HG03095 (cell line): ENCODE measurements around the gene PFDN2.
"Not testable (repeated sequence)": the region's sequence is repeated elsewhere in the genome, so short reads cannot be mapped to it uniquely, and the experiment has no call there.

Experiments used
- ATAC-seq: cut with Tn5 transposase; IDR thresholded peaks from one replicate; pipeline ENCODE4 v1.9.1; 2021; ENCODE audit warnings: moderate library complexity; ENCODE audit not compliant: unreplicated experiment

The PFDN2 gene

DNA sequence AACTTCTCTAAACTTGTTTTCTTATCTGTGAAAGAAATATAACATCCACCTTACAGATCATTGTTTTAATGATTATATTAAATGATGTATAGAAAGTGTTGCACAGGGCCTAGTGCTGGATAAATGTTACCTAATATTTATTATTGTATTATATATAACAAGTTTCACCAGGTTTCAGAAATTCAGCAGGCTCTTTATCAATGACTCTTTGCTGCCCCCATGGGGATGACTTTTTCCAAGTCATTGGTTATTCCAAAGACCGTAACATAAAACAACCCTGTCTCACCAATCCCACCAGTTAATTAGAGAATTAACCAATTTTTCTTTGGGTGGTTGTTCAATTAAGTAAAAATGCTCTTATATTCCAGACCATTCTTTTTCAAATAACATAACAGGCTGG lies 21.9 kb upstream of the PFDN2 start:
- no peak for ATAC-seq

- ATAC-seq: no peak
Measured at GRCh38 chr1:161138431-161138830, 20.6 kb upstream of the PFDN2 start.

DNA sequence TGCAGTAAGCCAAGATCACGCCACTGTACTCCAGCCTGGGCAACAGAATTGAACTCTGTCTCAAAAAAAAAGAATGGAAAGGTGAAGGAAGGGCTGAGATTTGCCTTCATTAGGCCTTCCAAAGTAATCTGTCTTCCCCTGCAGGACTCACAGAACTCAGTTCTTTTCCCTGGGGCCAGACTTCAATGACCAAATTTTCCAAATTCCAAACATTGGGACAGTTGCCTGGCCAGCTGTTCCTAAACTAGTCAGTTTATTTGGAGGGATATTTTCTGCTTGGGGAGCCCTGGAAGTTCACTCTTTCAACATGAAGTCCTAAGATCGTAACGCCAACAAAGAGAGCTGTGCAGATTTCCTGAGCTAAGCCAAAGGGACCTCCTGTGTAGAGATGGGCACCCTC lies 20.0 kb upstream of the PFDN2 start:
- ATAC-seq: no peak

- ATAC-seq: peak; percentile 10
Measured at GRCh38 chr1:161133220-161133740, 15.4 kb upstream of the PFDN2 start.

DNA sequence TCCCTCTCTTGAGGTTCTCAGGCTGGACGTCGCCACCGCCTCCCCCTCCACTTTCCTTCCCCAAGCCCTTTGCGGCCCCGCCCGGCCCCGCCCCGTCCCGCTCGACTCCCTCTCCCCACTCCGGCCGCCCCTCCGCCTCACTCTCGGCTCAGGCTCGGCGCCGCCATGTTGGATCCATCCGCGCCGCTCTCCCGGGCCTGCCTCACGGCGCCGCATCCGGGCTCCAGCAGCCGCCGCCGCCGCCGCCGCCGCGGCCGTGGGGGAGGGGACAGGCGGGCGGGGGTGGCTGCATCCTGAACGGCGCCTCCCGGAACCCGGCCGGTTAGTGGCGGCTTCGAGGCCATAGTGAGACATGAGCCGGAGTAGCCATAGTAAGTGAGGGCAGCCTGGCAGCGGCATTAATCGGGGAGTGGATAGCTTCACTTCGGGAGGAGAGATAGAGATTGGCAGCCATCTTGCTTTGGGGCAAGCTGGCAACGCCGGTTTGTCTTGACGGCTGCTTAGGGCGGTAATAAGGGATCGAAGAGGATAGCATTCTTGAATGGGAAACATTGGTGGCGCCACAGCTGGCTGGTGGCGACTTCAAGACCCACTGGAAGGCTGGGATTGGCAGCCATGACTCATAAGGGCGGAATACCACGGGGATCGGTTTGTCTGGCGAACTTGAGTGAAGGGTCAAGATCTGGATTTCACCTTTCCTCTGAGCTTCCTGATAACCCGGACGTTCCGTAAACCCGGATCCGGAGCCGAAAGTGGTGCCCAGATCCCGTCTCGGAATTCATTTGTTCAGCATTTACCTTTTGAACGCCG lies 14.8 kb upstream of the PFDN2 start, which contains the start of gene DEDD:
DEDD (minus strand) TSS at position 258 of the 810 bp plus-strand sequence. CDS start 8,205 bp downstream, outside the sequence.
- ATAC-seq: peak; percentile 96

DNA sequence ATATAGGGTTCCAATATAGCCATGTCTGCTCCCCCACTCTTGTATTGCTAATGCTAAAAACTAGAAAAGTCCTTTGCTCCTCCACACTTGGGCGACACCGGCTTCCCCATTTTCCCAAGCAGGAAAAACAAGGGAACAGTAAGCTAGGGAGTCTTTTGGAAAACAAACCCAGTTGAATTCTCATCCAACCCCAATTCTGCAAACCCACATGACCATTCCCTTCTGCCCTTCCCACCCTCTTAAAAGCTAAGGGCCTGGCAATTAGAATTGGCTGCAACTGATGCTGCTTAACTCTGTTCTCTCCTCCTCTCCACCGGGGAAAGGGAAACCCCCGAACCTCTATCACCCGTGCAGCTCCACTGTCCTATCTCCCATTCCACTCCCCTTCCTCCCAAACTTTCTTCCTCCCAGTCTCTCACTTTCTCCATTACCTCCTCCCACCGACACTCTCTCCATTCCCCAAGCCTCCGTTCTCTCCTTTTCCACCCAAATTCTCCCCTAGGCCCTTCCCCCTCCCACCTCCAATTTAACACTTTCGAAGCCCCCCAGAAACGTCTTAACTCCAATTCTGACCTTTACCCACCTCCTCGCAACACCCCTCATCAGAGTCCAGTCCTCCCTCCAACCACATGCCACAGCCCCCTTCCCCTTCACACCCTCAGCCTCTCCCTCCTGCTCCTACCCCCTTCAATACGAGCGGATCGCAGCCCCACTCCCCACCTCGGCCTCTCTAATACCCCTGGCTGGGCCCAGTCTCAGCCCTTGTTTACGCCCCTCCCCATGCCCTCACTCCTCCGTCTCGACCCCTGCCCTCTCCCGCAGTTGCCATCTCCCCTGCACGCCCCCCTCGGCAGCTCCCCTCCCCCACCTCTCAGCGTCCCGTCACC lies 13.9 kb upstream of the PFDN2 start:
- no peak for ATAC-seq

- no peak for ATAC-seq
Measured at GRCh38 chr1:161130266-161130665, 12.4 kb upstream of the PFDN2 start.

DNA sequence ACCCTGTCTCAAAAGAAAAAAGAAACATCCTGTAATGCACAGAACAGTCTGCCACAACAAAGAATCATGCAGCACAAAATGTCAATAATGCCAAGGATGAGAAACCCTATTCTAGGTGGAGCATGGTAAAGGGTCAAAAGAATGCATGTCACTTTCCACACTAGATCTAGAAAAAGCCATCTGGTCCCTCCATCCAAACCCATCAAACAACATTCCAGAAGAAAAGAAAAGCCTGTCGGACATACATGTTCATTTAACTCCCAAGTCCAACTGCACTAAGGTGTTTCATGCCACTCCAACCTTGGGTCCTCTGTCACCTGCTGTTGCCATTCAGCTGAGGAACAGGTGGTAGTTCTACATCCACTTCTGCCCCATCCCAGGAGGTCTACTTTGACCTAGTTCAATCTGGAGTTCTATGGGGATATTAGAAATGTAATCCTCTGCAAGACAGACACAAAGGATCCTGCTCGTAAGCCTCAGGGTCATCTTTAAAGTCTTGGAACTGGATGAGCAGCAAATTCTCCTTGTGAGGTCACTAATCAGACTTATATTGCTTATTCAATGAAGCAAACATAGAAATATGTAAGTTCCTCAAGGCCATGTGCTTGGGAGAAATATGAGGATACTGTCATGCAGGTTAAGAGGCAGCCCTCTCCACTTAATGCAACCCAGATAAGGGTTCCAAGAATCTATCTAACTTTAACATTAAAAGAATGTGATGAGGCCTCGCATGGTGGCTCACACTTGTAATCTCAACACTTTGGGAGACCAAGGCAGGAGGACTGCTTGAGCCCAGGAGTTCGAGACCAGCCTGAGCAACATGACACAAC lies 11.0 kb upstream of the PFDN2 start:
- ATAC-seq: no peak

GRCh38 chr1:161127649-161128048 lies 9.8 kb upstream of the PFDN2 start:
- ATAC-seq: no peak

DNA sequence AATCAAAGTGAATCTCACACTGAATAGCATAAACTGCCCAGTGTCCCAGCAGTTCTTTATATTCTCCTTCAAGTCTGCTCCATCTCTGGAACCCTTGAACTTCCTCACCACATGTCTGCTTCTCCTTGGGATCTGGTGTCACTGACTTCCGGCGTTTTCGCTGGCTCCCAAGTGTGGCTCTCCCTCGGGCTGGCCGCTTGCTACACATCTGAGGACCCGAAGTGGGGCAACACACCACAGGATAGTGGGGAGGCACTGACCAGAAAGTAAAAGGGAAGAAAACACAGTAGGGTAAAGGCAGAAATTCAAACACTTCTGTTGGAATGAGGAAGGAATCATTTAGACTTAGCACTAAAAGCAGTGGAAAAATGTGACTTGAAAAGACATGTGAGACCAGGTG lies 5.1 kb upstream of the PFDN2 start:
- ATAC-seq: no peak

GRCh38 chr1:161121834-161122233 lies 4.0 kb upstream of the PFDN2 start:
- ATAC-seq: no peak

- no peak for ATAC-seq
Measured at GRCh38 chr1:161121042-161121650, 3.3 kb upstream of the PFDN2 start.

DNA sequence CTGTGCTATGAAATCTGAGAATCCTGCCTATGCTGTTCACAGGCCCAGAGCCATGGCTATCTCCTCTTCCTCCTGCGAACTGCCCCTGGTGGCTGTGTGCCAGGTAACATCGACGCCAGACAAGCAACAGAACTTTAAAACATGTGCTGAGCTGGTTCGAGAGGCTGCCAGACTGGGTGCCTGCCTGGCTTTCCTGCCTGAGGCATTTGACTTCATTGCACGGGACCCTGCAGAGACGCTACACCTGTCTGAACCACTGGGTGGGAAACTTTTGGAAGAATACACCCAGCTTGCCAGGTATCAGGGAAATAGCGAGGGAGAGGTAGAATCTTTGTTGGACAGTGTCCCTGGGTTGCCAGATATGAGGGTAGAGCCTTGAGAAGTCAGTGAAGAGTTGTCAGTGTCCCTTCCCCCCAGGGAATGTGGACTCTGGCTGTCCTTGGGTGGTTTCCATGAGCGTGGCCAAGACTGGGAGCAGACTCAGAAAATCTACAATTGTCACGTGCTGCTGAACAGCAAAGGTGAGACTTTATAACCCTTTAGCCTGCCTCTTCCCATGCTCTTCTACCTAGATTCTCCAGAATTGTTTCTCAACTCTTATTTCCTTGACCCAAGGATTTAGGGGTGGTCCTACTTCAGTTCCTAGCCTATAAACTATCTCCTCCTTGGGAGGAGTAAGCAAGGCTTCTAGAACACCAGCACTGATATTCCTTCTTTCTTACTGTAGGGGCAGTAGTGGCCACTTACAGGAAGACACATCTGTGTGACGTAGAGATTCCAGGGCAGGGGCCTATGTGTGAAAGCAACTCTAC lies 1.5 kb upstream of the PFDN2 start:
- ATAC-seq: peak; percentile 51

- not testable (repeated sequence) for ATAC-seq
Measured at GRCh38 chr1:161115961-161116360, 1.9 kb downstream of the PFDN2 start.

- ATAC-seq: no peak
Measured at GRCh38 chr1:161115132-161115711, 2.6 kb downstream of the PFDN2 start.

GRCh38 chr1:161114556-161114955 lies 3.3 kb downstream of the PFDN2 start:
- no peak for ATAC-seq

DNA sequence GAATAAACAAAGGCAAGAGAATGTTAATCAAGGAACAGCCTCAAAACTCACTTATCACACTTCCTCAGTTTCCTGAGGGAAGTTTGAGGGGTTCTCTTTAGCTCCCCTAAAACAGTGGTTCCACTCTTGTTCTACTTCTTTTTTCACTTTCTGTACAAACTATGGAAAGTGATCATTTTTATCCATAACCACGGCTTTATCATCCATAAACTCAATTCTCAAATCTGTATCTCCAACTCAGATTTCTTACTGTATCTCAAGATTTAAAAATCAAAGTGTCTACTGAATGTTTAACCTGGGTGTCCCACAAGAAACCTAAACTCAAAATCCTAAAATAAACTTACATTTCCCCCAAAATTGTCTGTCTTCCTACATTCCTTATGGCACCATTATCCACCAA lies 3.9 kb downstream of the PFDN2 start:
- ATAC-seq: no peak

- no peak for ATAC-seq
Measured at GRCh38 chr1:161111527-161111926, 6.3 kb downstream of the PFDN2 start.

DNA sequence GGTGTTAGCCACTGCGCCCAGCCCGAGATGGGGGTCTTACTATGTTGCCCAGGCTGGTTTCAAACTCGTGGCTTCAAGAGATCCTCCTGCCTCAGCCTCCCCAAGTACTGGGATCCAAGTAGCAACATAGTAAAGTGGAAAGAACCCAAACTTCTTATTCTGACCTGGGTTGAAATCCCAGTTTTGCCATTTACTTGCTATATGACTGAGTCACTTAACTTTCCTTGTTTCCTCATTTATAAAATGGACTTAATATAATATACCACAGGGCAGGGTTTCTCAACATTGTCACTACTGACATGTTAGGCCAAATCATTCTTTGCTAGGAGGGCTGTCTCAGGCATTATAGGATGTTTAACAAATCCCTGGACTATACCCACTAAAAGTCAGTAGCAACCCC lies 6.7 kb downstream of the PFDN2 start:
- no peak for ATAC-seq
